Measurements from ENCODE around the gene TRIO.

DNA sequence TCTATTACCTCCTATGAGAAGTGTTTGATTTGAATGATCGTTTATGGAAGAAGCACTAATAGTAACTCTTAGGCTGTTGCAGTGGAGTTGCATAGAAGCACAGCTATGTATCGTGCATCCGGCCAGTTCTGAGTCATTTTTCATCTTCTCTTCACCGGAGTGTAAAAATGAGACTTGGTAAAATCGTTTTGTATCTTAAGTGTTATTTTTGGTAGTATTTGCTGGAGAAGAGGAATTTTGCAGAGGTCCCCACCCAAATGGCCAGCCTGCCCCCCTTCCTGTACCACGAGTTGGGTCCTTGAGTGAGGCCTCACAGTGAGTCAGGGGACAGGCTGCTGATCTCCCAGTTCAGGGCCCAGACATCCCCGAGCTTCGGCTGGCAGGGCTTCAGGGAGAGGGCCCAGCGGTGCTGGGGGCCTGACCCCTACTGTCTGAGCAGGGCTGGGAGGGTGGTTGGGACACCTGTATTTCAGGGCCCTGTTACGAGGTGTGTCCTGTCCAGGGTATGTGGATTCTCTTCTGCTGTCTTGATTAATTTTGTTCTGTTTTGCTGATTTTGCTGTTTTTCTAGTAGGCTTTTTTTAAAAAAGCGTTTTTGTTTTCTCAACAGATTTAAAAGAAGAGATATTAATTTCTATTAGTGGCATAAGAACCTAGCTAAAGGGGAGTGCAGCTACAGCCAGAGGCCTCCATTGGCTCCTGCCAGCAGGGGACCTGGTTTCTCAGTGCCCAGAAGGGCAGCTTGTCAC, 210.8 kb downstream of the TRIO start:
- no peak for TF ChIP-seq POLR2A (IDR thresholded peaks at IDR 0.05; ENCODE audit: borderline replicate concordance, extremely low read depth, insufficient read depth, insufficient read length)
- TF ChIP-seq, protein P1, sequence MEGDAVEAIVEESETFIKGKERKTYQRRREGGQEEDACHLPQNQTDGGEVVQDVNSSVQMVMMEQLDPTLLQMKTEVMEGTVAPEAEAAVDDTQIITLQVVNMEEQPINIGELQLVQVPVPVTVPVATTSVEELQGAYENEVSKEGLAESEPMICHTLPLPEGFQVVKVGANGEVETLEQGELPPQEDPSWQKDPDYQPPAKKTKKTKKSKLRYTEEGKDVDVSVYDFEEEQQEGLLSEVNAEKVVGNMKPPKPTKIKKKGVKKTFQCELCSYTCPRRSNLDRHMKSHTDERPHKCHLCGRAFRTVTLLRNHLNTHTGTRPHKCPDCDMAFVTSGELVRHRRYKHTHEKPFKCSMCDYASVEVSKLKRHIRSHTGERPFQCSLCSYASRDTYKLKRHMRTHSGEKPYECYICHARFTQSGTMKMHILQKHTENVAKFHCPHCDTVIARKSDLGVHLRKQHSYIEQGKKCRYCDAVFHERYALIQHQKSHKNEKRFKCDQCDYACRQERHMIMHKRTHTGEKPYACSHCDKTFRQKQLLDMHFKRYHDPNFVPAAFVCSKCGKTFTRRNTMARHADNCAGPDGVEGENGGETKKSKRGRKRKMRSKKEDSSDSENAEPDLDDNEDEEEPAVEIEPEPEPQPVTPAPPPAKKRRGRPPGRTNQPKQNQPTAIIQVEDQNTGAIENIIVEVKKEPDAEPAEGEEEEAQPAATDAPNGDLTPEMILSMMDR (IDR thresholded peaks at IDR 0.05 in 2 of 3, conservative IDR thresholded peaks at IDR 0.05 in 1 of 3; ENCODE audit: borderline replicate concordance in 1 of 3, insufficient read depth in 1 of 3, low read depth in 2 of 3, low read length in 2 of 3) = no peak
- TF ChIP-seq EZH2phosphoT487 (IDR thresholded peaks at IDR 0.05; ENCODE audit: borderline replicate concordance) = no peak
- no peak for TF ChIP-seq POLR2AphosphoS5 (IDR thresholded peaks at IDR 0.05; ENCODE audit: low read depth, low read length)
- no peak for TF ChIP-seq SP1 (IDR thresholded peaks at IDR 0.05; ENCODE audit: low read depth)
- no peak for TF ChIP-seq TCF7L2 (IDR thresholded peaks at IDR 0.05; ENCODE audit: borderline replicate concordance, extremely low read depth, insufficient read depth, insufficient read length)
- TF ChIP-seq, protein P2, sequence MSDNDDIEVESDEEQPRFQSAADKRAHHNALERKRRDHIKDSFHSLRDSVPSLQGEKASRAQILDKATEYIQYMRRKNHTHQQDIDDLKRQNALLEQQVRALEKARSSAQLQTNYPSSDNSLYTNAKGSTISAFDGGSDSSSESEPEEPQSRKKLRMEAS (IDR thresholded peaks at IDR 0.05) = no peak
- TF ChIP-seq ZNF274 (IDR thresholded peaks at IDR 0.05; ENCODE audit: low read depth, low read length) = no peak
- TF ChIP-seq, protein P3, sequence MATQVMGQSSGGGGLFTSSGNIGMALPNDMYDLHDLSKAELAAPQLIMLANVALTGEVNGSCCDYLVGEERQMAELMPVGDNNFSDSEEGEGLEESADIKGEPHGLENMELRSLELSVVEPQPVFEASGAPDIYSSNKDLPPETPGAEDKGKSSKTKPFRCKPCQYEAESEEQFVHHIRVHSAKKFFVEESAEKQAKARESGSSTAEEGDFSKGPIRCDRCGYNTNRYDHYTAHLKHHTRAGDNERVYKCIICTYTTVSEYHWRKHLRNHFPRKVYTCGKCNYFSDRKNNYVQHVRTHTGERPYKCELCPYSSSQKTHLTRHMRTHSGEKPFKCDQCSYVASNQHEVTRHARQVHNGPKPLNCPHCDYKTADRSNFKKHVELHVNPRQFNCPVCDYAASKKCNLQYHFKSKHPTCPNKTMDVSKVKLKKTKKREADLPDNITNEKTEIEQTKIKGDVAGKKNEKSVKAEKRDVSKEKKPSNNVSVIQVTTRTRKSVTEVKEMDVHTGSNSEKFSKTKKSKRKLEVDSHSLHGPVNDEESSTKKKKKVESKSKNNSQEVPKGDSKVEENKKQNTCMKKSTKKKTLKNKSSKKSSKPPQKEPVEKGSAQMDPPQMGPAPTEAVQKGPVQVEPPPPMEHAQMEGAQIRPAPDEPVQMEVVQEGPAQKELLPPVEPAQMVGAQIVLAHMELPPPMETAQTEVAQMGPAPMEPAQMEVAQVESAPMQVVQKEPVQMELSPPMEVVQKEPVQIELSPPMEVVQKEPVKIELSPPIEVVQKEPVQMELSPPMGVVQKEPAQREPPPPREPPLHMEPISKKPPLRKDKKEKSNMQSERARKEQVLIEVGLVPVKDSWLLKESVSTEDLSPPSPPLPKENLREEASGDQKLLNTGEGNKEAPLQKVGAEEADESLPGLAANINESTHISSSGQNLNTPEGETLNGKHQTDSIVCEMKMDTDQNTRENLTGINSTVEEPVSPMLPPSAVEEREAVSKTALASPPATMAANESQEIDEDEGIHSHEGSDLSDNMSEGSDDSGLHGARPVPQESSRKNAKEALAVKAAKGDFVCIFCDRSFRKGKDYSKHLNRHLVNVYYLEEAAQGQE (IDR thresholded peaks at IDR 0.05; ENCODE audit: low read depth) = no peak
- TF ChIP-seq EZH2 (IDR thresholded peaks at IDR 0.05) = no peak
- TF ChIP-seq SRF (IDR thresholded peaks at IDR 0.05; ENCODE audit: low read depth) = no peak

All from HCT116 (cell line).